A673 (cell line): Measurements from ENCODE around the gene AQP6.
"Not testable (repeated sequence)": the region's sequence is repeated elsewhere in the genome, so short reads cannot be mapped to it uniquely, and the experiment has no call there.

ENCODE experiments used
- CTCF ChIP-seq: fragments of 300-800, 200-600 bp; sonication (generic); conservative IDR thresholded peaks from 2 replicates; pipeline ENCODE4 v1.5.1; 2017; ENCODE audit warnings: low read depth, mild to moderate bottlenecking, antibody characterized with exemption, low read length, moderate library complexity, mixed read lengths
- EZH2 ChIP-seq: fragments of 200-600 bp; sonication (generic); IDR thresholded peaks from 2 replicates; pipeline ENCODE4 v1.6.1; 2017; ENCODE audit warnings: borderline replicate concordance, low read depth, mild to moderate bottlenecking, mixed read lengths, antibody characterized with exemption, low read length; ENCODE audit not compliant: poor library complexity, severe bottlenecking

GRCh38 chr12:49989400-49989799, 16.7 kb downstream of the AQP6 start:
- TF ChIP-seq CTCF, EZH2: not testable (repeated sequence)
